GM12872 (cell line): ENCODE measurements around the gene OR14J1.

Experiments used
- CTCF ChIP-seq: IDR thresholded peaks from 3 replicates; pipeline ENCODE4 v1.5.1; 2011; ENCODE audit warnings: low read depth, mild to moderate bottlenecking, low read length, moderate library complexity; ENCODE audit not compliant: insufficient read depth

Gene OR14J1

GRCh38 chr6:29295623-29296022, 5.9 kb upstream of the OR14J1 start:
- TF ChIP-seq CTCF: no peak

- no peak for TF ChIP-seq CTCF
These were observed 18.4 kb downstream of the OR14J1 start for GRCh38 chr6:29319931-29320330.

- TF ChIP-seq CTCF: no peak
These were observed 24.3 kb downstream of the OR14J1 start for GRCh38 chr6:29325777-29326176.

- TF ChIP-seq CTCF: no peak
These were observed 31.2 kb downstream of the OR14J1 start for GRCh38 chr6:29332676-29333075.

GRCh38 chr6:29336269-29336668, 34.8 kb downstream of the OR14J1 start:
- TF ChIP-seq CTCF: no peak

GRCh38 chr6:29345380-29345779, 43.9 kb downstream of the OR14J1 start:
- no peak for TF ChIP-seq CTCF

GRCh38 chr6:29354980-29355379, 53.5 kb downstream of the OR14J1 start:
- no peak for TF ChIP-seq CTCF

GRCh38 chr6:29355603-29356002, 54.1 kb downstream of the OR14J1 start:
- TF ChIP-seq CTCF: no peak; the same call in 2 of the 3 replicates
